ENCODE measurements around the gene SOX9.

GRCh38 chr17:72123530-72124437 is 3.0 kb downstream of the SOX9 start:
- no peak for TF ChIP-seq ELF4 (IDR thresholded peaks at IDR 0.05)
- TF ChIP-seq BHLHE40 (IDR thresholded peaks at IDR 0.05; ENCODE audit: borderline replicate concordance): no peak
- TF ChIP-seq FOXM1 (IDR thresholded peaks at IDR 0.05; ENCODE audit: borderline replicate concordance): no peak
- no peak for TF ChIP-seq PKNOX1 (IDR thresholded peaks at IDR 0.05)
- no peak for TF ChIP-seq SUZ12 (IDR thresholded peaks at IDR 0.05)
- TF ChIP-seq HDGF (IDR thresholded peaks at IDR 0.05; ENCODE audit: borderline replicate concordance): no peak
- no peak for TF ChIP-seq NFRKB (IDR thresholded peaks at IDR 0.05)
- no peak for TF ChIP-seq TARDBP (IDR thresholded peaks at IDR 0.05)
- TF ChIP-seq FOXA1 (IDR thresholded peaks at IDR 0.05): no peak
- no peak for TF ChIP-seq SP1 (IDR thresholded peaks at IDR 0.05)
- no peak for TF ChIP-seq LEF1 (IDR thresholded peaks at IDR 0.05; ENCODE audit: borderline replicate concordance)
- TF ChIP-seq ZNF384 (IDR thresholded peaks at IDR 0.05): no peak
- no peak for TF ChIP-seq FOXK2 (IDR thresholded peaks at IDR 0.05)
- no peak for TF ChIP-seq ARNT (IDR thresholded peaks at IDR 0.05)
